Stomach (tissue), 4 donors: ENCODE results near the gene SLC8B1.

Experiments
- POLR2A ChIP-seq, 4 donors: fragments of 450-650 bp; IDR thresholded peaks; one replicate each; pipeline ENCODE4 v1.6.1; 2016; ENCODE audit warnings: antibody characterized with exemption in 4 of 4, control low read depth in 2 of 4, mild to moderate bottlenecking in 1 of 4, moderate library complexity in 1 of 4
- TF ChIP-seq, protein P1 (sequence below), 7 experiments: fragments of 450-650 bp in 4 of 7; fragments of 200-600 bp in 3 of 7; sonication (generic) in 3 of 7; IDR thresholded peaks; one replicate each; pipeline ENCODE4 v1.5.1; 2016 to 2019; ENCODE audit warnings: antibody characterized with exemption in 7 of 7, control low read depth in 2 of 7, mild to moderate bottlenecking in 1 of 7

DNA sequence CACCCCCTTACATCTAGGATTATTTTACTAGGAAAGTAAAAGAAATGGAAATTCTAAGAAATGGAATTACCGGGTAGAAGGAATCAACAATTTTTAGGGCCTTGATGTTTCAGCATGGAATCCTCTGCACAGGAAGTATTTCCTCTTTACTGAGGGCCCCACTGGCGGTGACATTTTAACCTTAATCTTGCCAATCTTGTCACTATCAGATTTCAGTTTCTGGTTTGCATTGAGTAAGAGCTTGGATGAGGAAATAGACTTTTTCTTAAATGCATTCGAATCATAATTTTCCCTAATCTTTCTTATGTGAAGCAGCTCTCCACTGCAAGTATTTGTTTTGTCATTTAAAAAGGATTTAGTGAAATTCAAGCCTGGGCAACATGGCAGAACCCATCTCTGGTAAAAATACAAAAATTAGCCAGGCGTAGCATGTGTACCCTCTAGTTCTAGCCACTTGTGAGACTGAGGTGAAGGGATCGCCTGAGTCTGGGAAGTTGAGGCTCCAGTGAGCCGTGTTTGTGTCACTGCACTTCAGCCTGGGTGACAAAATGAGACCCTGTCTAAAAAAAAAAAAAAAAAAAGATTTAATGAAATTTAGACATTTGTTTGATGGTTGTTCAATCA lies 73.0 kb downstream of the SLC8B1 start:
- TF ChIP-seq, protein P1, sequence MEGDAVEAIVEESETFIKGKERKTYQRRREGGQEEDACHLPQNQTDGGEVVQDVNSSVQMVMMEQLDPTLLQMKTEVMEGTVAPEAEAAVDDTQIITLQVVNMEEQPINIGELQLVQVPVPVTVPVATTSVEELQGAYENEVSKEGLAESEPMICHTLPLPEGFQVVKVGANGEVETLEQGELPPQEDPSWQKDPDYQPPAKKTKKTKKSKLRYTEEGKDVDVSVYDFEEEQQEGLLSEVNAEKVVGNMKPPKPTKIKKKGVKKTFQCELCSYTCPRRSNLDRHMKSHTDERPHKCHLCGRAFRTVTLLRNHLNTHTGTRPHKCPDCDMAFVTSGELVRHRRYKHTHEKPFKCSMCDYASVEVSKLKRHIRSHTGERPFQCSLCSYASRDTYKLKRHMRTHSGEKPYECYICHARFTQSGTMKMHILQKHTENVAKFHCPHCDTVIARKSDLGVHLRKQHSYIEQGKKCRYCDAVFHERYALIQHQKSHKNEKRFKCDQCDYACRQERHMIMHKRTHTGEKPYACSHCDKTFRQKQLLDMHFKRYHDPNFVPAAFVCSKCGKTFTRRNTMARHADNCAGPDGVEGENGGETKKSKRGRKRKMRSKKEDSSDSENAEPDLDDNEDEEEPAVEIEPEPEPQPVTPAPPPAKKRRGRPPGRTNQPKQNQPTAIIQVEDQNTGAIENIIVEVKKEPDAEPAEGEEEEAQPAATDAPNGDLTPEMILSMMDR (IDR thresholded peaks at IDR 0.05): no peak
- TF ChIP-seq POLR2A (IDR thresholded peaks at IDR 0.05): no peak
